Endodermal cell (in vitro differentiated cells): ENCODE measurements around the gene SULT1E1. TPM values are rescaled to one million over a fixed set of nuclear protein-coding genes. Genes with fewer than 3 reads are reported as not detected.
"Not testable (repeated sequence)": the region's sequence is repeated elsewhere in the genome, so short reads cannot be mapped to it uniquely, and the experiment has no call there.

Experiments used
- DNase-seq: peaks from one replicate; pipeline ENCODE4 v3.0.0-alpha.2; 2017
- H3K27ac ChIP-seq: 2 replicates; pipeline ENCODE4 v1.5.1; 2013; ENCODE audit warnings: mild to moderate bottlenecking, low read depth, low read length, moderate library complexity
- H3K27me3 ChIP-seq: 2 replicates; pipeline ENCODE4 v1.6.1; 2013; ENCODE audit warnings: mild to moderate bottlenecking, low read length, moderate library complexity; ENCODE audit not compliant: insufficient read depth, control insufficient read depth, poor library complexity, severe bottlenecking
- H3K36me3 ChIP-seq: 2 replicates; pipeline ENCODE4 v1.7.0; 2013; ENCODE audit warnings: mild to moderate bottlenecking, low read length, moderate library complexity; ENCODE audit not compliant: control insufficient read depth, insufficient read depth
- H3K4me1 ChIP-seq: one replicate; pipeline ENCODE4 v1.7.0; 2013; ENCODE audit warnings: low read length; ENCODE audit not compliant: control insufficient read depth, insufficient read depth
- H3K4me3 ChIP-seq: 2 replicates; pipeline ENCODE4 v1.5.1; 2013; ENCODE audit warnings: mild to moderate bottlenecking, low read length, moderate library complexity
- H3K9ac ChIP-seq: 2 replicates; pipeline ENCODE4 v1.6.1; 2013; ENCODE audit warnings: mild to moderate bottlenecking, low read length, moderate library complexity; ENCODE audit not compliant: poor library complexity, severe bottlenecking; ENCODE audit errors: extremely low read depth
- H3K9me3 ChIP-seq: 2 replicates; pipeline ENCODE4 v1.6.1; 2013; ENCODE audit warnings: mild to moderate bottlenecking, low read length, moderate library complexity; ENCODE audit not compliant: control insufficient read depth
- H3K27ac Mint-ChIP-seq: 2 replicates; pipeline ENCODE4 v1.8.0; 2020; ENCODE audit warnings: mixed read lengths
- H3K27me3 Mint-ChIP-seq: 2 replicates; pipeline ENCODE4 v1.8.0; 2021; ENCODE audit warnings: mild to moderate bottlenecking, mixed read lengths; ENCODE audit not compliant: insufficient read depth
- H3K36me3 Mint-ChIP-seq: 2 replicates; pipeline ENCODE4 v1.8.0; 2020; ENCODE audit warnings: low read depth, mixed read lengths
- H3K4me1 Mint-ChIP-seq: 2 replicates; pipeline ENCODE4 v1.8.0; 2020; ENCODE audit warnings: mixed read lengths
- H3K4me3 Mint-ChIP-seq: 2 replicates; pipeline ENCODE4 v1.8.0; 2020; ENCODE audit warnings: mild to moderate bottlenecking, moderate library complexity, mixed read lengths
- H3K9me3 Mint-ChIP-seq: 2 replicates; pipeline ENCODE4 v1.8.0; 2020; ENCODE audit warnings: mild to moderate bottlenecking, mixed read lengths
- WGBS, 2 experiments: methylation state at CpG; one replicate each; pipeline versions ENCODE4 v1.1.5 to v1.1.7; 2013; ENCODE audit warnings: missing lambda C conversion rate in 2 of 2, mixed read lengths in 1 of 2; ENCODE audit not compliant: insufficient coverage in 1 of 2, insufficient read length in 1 of 2; 5-methylcytosine and 5-hydroxymethylcytosine counted together
- total RNA-seq, 2 donors: library from RNA; stranded (reverse); fragmentation: NEBNext Ultra II Directional in 1 of 2; extraction: Animal tissue kit (Norgen Biotek cat#: 25700) in 1 of 2; gene quantifications; 2 replicates in 1 of 2; 3 replicates in 1 of 2; pipeline ENCODE4 v1.2.1, GENCODE V29; 2021
- TF ChIP-seq, protein P1 (sequence below): fragments of 200-600 bp; sonication (generic); conservative IDR thresholded peaks from 2 replicates; pipeline ENCODE4 v1.5.0; 2021; ENCODE audit warnings: antibody characterized with exemption, mild to moderate bottlenecking

SULT1E1 gene
- total RNA-seq, 2 donors from 2014 or later, result not detected

GRCh38 chr4:69829678-69830077 is 30.3 kb downstream of the SULT1E1 start:
- 89 to 100% methylated on average over 1 to 2 of the region's 2 CpGs for WGBS, 2 experiments
- Histone ChIP-seq H3K27me3 (no peaks in the 10 kb centered on the region), H3K4me3 (no peak overlapping the region), H3K9ac (no peak overlapping the region), H3K9me3 (peaks cover 13% of the 10 kb centered on the region), H3K36me3 (no peaks in the 10 kb centered on the region), H3K27ac (no peak overlapping the region), H3K4me1 (peaks cover 24% of the 10 kb centered on the region)
- no peak overlapping the region for H3K4me3 Mint-ChIP-seq
- H3K4me1 Mint-ChIP-seq, result peaks cover 24% of the 10 kb centered on the region
- peaks cover 8% of the 10 kb centered on the region for H3K9me3 Mint-ChIP-seq
- H3K27me3 Mint-ChIP-seq, result no peaks in the 10 kb centered on the region
- no peak overlapping the region for H3K27ac Mint-ChIP-seq
- TF ChIP-seq, protein P1, sequence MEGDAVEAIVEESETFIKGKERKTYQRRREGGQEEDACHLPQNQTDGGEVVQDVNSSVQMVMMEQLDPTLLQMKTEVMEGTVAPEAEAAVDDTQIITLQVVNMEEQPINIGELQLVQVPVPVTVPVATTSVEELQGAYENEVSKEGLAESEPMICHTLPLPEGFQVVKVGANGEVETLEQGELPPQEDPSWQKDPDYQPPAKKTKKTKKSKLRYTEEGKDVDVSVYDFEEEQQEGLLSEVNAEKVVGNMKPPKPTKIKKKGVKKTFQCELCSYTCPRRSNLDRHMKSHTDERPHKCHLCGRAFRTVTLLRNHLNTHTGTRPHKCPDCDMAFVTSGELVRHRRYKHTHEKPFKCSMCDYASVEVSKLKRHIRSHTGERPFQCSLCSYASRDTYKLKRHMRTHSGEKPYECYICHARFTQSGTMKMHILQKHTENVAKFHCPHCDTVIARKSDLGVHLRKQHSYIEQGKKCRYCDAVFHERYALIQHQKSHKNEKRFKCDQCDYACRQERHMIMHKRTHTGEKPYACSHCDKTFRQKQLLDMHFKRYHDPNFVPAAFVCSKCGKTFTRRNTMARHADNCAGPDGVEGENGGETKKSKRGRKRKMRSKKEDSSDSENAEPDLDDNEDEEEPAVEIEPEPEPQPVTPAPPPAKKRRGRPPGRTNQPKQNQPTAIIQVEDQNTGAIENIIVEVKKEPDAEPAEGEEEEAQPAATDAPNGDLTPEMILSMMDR, result peak; percentile 20
- no peaks in the 10 kb centered on the region for H3K36me3 Mint-ChIP-seq
- DNase-seq, result no peak

DNA sequence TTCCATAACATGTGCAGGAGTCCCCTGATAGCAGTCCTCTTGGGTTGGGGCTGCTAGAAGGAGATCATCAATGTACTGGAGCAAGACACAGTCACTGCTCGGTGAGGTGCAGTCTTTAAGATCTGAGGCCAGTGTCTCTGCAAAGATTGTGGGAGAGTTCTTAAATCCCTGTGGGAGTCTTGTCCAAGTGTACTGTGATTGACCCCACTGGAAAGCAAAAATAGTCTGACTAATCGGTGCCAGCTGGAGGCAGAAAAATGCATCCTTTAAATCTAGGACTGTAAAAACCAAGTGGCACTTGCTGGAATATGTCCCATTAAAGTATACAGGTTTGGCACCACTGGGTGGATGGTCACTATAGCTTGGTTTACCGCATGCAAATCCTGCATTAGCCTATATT is 31.1 kb downstream of the SULT1E1 start:
- no peak overlapping the region for H3K4me3 Mint-ChIP-seq
- TF ChIP-seq, protein P1, result no peak
- H3K4me1 Mint-ChIP-seq, result peaks cover 24% of the 10 kb centered on the region
- H3K27me3 Mint-ChIP-seq, result no peaks in the 10 kb centered on the region
- Histone ChIP-seq H3K27me3 (no peaks in the 10 kb centered on the region), H3K9me3 (peaks cover 13% of the 10 kb centered on the region), H3K9ac (no peak overlapping the region), H3K36me3 (no peaks in the 10 kb centered on the region), H3K27ac (no peak overlapping the region), H3K4me3 (no peak overlapping the region), H3K4me1 (peaks cover 24% of the 10 kb centered on the region)
- no peak overlapping the region for H3K27ac Mint-ChIP-seq
- 91 to 100% methylated on average over 3 of the region's 3 CpGs for WGBS, 2 experiments
- no peaks in the 10 kb centered on the region for H3K36me3 Mint-ChIP-seq
- no peak for DNase-seq
- peaks cover 8% of the 10 kb centered on the region for H3K9me3 Mint-ChIP-seq

DNA sequence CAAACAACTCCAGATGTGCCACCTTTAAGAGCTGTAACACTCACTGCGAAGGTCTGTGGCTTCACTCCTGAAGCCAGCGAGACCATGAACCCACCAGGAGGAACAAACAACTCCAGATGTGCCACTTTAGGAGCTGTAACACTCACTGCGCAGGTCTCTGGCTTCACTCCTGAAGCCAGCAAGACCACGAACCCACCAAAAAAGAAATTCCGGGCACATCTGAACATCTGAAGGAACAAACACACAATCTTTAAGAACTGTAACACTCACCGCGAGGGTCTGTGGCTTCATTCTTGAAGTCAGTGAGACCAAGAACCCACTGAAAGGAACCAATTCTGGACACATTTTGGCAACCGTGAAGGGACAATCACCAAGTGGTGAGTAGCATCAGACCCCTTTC is 34.9 kb downstream of the SULT1E1 start:
- not testable (repeated sequence) for H3K9me3 Mint-ChIP-seq, H3K27me3 Mint-ChIP-seq

More for the DNA sequence above, 34.9 kb downstream of the SULT1E1 start:
- H3K27ac Mint-ChIP-seq, H3K4me3 ChIP-seq, DNase-seq, H3K4me1 Mint-ChIP-seq, H3K36me3 ChIP-seq, H3K9ac ChIP-seq, H3K4me1 ChIP-seq, H3K27me3 ChIP-seq, H3K36me3 Mint-ChIP-seq, H3K4me3 Mint-ChIP-seq, H3K27ac ChIP-seq: not testable (repeated sequence)
- H3K9me3 ChIP-seq, result peaks cover 18% of the 10 kb centered on the region
- WGBS, 2 experiments, result 82 to 93% methylated on average over 5 to 8 of the region's 8 CpGs
